IPS DF 19.7 (cell line): ENCODE measurements around the gene SLC9A5.
A peak's percentile ranks its signal among the peaks of the same experiment; 100 is the strongest.

ENCODE experiments used
- DNase-seq: peaks from one replicate; pipeline ENCODE4 v3.0.0-alpha.2; 2013; ENCODE audit warnings: low read depth, low spot score

Gene SLC9A5

GRCh38 chr16:67213197-67214019, 35.4 kb upstream of the SLC9A5 start:
- DNase-seq, result no peak

DNA sequence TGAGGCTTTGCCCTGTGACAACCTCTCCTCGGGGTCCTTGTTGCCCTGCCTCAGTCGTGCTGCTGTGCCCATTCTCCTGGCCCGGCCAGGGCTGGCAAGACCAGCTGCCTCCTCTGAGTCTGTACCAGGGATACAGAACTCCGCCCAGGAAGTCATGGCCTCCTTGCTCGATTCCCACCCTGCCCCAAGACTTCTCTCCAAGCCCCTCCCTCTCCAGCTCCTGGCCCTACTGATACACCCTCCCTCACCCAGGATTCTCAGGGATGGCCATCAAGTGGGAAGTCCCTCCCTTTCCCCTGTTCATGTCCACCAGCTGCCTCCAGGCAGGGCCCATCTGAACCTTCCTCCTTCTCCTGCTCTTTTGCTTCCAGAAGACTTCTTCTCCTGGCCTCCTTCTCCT, 33.1 kb upstream of the SLC9A5 start:
- DNase-seq, result no peak

DNA sequence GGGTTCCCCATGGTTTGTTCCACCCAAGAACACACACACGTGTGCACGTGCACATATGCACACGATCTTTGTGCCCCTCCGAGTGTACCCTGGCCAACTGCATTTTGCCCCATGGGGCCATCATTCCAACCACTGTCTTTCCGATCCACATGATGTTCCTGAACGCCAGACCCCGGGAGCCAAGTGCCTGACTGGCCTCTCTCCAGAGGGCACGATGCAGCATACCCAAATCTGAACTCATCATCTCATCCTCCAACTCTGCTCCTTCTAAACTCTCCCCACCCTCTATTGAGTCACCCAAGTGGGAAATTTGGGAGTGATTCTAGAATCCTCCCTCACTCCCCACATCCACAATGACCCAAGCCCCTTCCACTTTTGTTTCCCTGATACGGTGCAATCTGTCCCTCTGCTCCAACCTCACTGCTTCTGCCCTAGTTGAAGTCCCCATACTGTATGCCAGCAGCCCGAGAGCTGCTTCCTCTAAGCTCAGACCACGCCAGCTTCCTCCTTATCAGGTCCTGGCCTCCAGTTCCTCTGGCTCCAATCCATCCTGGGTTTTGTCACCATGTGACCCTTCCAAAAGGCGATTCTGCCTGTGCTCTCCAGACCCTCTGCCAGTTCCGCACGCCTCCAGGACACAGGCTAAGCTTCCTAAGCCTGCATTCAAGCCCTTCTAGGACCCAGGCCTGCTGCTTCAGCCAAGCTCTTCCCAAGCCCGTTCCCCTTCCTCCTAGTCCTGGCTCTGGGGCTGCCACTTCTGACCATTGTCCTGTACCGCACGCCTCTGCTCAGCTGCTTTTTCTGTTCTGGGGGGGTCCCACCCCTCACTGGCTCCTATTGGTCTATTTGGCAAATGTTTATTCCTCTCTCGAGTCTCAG, 31.9 kb upstream of the SLC9A5 start:
- DNase-seq, result no peak

GRCh38 chr16:67223992-67224391, 24.8 kb upstream of the SLC9A5 start:
- DNase-seq, result no peak

GRCh38 chr16:67226295-67226803, 22.4 kb upstream of the SLC9A5 start:
- DNase-seq, result no peak

DNA sequence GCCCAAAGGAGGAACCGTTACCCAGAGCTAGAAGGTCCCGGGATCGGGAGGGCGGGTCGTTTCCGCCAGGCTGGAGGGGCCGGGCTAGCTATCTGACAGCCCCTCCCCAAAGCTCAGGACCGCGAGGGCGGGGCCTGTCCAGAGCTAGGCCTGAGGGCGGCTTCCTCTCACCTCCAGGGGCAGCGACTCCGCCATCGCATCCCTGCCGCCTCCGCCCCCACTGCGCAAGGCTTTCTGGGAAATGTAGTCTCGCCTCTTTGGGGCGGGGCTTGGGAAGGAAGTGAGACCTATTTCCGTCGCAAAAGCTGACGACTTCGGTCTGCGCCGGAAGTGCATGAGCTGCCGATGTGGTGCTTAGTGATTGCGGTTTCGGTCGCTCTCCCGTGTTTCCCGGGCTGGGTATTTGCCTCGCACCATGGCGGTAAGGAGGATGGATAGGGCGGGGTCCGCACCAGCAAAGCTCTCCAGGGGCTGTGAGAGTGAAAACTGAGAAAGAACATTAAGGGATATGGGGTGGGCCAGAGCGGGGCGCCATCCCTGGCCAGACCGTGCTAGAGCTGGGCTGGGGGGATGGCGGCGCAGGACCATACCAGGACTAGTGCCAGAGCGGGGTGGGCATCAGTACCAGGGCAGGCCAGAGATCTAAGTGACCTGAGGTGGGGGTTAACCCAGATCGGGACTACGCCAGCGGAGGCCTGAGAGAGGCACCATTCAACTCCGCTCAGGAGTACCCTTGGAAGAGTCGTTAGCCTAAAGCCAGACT, 21.8 kb upstream of the SLC9A5 start, which contains the start of gene TMEM208:
Gene TMEM208, plus strand, starts transcription at position 327 of the 763 bp plus-strand sequence. Its CDS starts 89 bp downstream, at position 416.
- DNase-seq, result peak; percentile 91

GRCh38 chr16:67227567-67227921, 21.2 kb upstream of the SLC9A5 start:
- no peak for DNase-seq

GRCh38 chr16:67228034-67228785, 20.6 kb upstream of the SLC9A5 start:
- no peak for DNase-seq

DNA sequence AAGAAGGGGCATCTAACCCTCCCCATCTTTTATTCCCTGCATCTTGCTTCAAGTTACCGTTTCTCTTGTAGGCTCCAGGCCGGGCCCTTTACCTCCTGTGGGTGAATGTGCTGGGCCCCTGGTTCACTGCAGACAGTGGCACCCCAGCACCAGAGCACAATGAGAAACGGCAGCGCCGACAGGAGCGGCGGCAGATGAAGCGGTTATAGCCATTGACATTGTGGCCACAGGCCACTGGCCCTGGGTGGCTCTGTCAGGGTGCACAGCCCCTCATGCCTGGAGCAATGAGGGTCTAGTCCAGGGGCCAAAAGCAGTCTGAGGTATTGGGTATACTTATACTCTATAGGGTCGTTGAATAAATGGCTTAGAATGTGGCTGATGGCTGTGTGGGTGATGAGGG, 19.9 kb upstream of the SLC9A5 start:
- no peak for DNase-seq

DNA sequence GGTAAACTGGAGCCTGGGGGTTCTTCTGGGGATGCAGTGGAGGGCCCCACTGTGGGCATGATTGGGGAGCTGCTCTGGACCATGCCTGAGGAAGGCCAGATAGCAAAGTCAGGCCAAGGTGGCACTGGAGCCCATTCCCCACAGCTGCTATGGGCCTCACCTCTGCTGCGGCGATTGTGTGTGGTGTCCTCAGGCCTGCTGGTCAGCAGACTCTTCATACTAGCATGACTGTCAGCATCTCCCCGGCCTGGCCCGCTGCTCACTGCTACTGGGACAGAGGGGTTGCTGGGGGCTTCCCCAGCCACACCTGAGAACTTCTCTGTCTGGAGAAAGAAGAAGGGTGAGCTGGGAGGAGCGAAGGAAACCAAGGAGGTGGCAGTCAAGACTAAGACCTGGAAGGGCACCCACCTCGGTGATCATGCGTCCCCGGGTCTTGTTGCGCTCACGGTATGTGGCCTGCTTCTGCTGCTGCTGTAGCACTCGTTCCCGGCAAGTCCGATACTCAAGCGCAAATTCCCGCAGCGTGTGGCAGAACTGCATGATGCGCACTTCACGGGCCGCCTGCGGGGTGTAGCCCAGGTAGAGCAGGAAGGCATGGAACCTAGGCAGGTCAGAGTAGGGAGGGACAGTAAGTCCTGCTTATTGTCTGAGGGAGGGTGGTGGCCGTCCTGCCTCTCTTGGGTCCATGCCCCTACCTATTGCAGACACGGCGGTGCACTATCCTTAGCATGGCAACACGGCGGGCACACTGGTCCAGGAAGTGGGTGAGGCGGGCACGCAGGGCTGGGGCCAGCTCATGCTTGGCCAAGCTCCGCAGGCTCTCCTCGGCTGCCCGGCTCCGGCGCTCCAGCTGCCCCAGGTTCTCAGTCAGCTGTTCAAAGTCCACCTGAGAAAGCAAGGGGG, 18.6 kb upstream of the SLC9A5 start:
- DNase-seq, result no peak

DNA sequence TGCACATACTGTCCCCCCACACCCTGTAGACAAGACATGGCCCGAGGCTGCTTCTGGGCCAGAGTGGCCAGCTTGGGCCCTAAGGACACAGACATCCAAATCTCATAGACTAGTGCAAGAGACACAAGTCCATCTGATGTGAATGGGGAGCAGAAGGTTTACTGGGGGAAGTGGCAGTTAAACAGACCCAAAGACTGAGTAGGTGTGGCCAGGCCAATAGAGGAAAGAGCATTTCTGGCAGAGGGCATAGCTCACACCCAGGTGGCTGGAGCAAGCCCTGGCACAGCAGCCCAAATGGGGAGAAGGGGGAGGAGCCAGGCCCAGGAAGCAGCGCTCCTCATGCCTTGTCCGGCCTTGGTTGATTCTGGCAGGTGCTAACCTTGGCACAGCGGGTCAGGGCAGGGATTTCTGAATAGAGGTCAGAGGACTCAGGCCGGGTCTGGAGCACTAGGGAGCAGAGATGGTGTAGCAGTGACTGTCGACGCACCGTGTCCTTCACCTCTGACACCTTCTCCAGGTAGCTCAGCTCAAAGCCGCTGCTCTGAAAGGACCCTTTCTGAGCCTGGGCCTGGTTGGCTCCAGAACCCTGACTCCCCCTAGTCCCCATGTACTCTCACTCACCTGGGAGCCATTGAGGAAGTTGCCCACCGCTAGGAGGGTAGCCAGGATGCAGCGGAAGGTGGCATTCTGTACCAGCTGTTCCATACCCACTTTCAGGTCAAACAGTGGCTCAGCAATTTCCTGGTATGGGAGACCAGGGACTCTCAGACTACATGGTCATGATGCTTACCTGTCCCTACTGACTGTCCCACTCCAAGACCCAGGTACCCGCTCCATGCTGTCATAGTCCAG, 17.7 kb upstream of the SLC9A5 start:
- DNase-seq, result no peak

GRCh38 chr16:67233596-67233995, 15.2 kb upstream of the SLC9A5 start:
- DNase-seq, result no peak

GRCh38 chr16:67234180-67234597, 14.6 kb upstream of the SLC9A5 start:
- no peak for DNase-seq

DNA sequence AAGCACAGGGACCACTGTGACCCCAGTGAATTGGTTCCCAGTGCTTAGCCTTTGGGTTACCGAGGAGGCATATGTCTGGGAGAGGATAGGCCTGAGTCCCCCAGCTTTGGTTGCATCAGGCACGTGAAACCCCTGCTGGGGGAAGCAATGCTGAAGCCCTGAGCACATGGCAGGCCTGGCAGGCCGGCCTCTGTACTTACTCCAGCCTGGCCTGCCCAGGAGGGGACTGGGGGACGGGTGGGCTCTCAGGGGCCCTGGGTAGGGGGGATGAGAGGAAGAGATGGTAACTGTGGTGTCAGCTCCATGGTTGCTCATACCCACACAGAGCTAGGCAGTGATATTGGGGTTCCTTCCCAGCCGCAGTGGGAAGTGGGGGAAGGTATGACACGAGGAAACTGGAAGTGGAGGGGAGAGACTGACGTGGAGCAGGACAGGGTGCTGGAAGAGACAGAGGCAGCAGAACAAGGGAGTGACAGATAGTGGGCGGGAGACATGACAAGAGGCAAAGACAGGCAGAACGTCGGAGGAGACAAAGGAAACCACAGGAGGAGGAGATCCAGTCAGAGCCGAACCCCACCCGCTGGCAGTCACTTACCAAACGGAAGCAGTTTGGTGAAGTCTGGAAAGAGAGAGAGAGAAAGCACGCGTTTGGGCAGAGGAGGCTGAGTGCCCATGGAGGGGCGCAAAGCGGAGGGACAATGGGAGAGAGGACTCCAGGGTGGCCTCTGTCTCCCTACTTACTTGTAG, 12.8 kb upstream of the SLC9A5 start:
- DNase-seq, result no peak

DNA sequence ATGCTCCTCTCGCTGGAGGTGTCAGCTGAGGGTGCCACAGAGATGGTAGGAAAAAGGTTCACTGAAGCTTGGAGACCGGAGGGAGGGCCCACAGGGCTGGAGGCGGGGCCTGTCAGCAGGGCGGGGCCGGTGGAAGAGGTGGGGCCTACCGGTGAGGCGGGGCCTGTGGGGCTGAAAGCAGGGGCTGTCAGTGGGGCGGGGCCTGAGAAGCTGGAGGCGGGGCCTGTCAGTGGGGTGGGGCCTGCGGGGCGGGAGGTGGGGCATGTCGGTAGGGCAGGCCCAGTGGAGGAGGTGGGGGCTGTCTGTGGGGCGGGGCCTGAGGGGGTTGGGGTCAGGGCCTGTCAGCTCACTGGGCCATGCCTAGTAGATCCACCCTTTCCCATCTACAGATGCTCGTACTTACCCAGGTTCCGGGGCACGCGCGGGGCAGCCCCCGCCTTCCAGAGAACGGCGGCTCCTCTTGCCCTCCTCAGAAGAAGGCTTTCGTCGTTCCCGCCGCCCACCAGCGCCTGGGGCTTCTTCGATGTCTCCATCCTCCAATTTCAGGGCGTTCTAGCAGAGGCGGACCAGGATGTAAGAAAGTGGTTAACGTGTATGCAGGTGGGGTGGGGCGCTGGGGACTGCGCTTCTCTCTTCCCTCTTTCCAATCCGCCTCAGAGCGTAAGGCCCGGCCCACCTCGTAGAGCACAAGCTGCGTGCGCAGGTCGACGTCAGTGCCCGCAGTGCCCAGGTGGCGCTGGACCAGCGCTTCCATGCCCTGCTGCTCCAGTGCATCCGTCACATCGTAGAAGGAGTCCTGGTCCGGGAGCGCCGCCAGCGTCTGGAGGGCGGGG, 12.0 kb upstream of the SLC9A5 start:
- DNase-seq, result no peak

DNA sequence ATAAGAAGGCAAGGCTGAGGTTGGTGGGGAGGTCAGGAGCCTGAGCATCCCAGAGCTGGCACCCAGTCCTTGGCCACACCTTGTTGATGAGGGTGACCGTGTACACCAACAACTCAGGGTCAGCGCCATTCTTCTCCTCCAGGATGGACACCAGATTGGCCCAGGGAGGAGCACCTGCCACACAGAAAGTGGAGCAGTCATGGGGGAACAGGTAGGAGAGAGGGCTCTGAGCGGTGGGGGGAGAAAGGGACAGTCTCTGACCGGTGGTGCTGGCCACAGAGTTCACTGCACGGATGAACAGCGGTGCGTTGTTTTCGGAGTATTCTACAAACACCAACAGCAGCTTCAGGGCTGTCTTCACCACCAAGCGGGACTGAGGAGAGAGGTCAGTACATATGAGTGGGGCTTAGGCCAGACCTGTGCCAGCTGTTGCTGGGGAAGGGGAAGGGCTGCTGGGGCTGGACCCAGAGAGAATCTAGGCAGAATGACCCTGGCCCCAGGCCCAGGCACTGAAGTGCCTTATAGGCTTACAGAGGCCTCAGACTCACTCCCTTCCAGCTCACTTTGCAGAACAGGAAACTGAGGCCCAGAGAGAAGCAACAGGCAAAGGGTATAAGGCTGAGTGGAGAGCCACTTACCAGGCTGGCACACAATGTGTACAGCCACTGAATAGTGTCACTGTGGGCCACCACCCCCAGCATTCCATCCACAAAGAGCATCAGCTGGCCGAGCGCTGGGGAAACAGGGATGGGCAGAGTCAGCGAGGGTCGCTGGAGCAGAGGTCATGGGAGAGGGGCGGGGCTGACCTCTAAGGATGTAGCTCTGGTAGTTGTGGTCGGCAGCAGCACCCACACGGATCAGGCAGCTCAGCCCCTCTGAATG, 11.1 kb upstream of the SLC9A5 start:
- no peak for DNase-seq

DNA sequence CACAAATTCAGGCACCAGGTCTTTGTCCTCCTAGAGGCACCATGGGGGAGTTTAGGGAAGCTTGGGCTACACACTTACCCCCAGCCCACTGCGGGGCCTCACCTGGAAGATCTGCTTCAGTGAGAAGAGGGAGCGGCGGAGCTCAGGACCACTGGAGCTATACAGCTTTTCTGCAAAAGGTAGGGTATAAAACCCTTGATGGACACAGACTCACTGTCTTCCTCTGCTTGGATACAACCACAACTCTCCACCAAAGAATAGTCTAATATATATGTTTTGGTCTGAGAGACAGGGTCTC, 10.6 kb upstream of the SLC9A5 start:
- no peak for DNase-seq
